Small intestine (tissue), 7 donors: Measurements from ENCODE around the gene ZSWIM3. TPM values are rescaled to one million over a fixed set of nuclear protein-coding genes. Genes with fewer than 3 reads are reported as not detected.
"Not testable (repeated sequence)": the region's sequence is repeated elsewhere in the genome, so short reads cannot be mapped to it uniquely, and the experiment has no call there.

Experiments
- DNase-seq, 2 donors: peaks; one replicate each; pipeline versions ENCODE4 v3.0.0 to v3.0.0-alpha.2; 2013
- FAIRE-seq: peaks from 2 replicates; lab custom pipeline; 2012; peaks lifted over from hg19 to GRCh38; lab: Jason Lieb, UNC
- H3K27ac ChIP-seq, 3 donors: one replicate each; pipeline ENCODE4 v1.5.1; 2013; ENCODE audit warnings: low read length in 2 of 3, mild to moderate bottlenecking in 2 of 3, control low read depth in 1 of 3, inconsistent platforms in 1 of 3, low read depth in 1 of 3, moderate library complexity in 1 of 3
- H3K27me3 ChIP-seq, 3 donors: one replicate each; pipeline ENCODE4 v1.6.1; 2013; ENCODE audit warnings: low read length in 3 of 3, inconsistent platforms in 1 of 3; ENCODE audit not compliant: control insufficient read depth in 3 of 3, insufficient read depth in 3 of 3
- H3K36me3 ChIP-seq, 3 donors: one replicate each; pipeline ENCODE4 v1.6.1; 2013; ENCODE audit warnings: low read length in 3 of 3, inconsistent platforms in 1 of 3, low read depth in 1 of 3, mild to moderate bottlenecking in 1 of 3, moderate library complexity in 1 of 3; ENCODE audit not compliant: control insufficient read depth in 3 of 3, insufficient read depth in 2 of 3
- H3K4me1 ChIP-seq, 3 donors: one replicate each; pipeline ENCODE4 v1.6.1; 2013; ENCODE audit warnings: low read length in 2 of 3, inconsistent platforms in 1 of 3, low read depth in 1 of 3, mild to moderate bottlenecking in 1 of 3, moderate library complexity in 1 of 3; ENCODE audit not compliant: control insufficient read depth in 3 of 3, insufficient read depth in 2 of 3
- H3K4me3 ChIP-seq, 3 donors: one replicate each; pipeline ENCODE4 v1.5.1; 2013; ENCODE audit warnings: low read length in 3 of 3, control low read depth in 1 of 3, inconsistent platforms in 1 of 3, low read depth in 1 of 3, mild to moderate bottlenecking in 1 of 3, moderate library complexity in 1 of 3
- H3K9me3 ChIP-seq, 2 donors: one replicate each; pipeline ENCODE4 v1.6.1; 2013; ENCODE audit warnings: low read depth in 1 of 2, low read length in 1 of 2; ENCODE audit not compliant: control insufficient read depth in 2 of 2, insufficient read depth in 1 of 2
- WGBS, 3 donors: extraction: QIAGEN DNeasy Blood & Tissue Kit; methylation state at CpG; one replicate each; pipeline ENCODE4 v1.1.7; 2013; 5-methylcytosine and 5-hydroxymethylcytosine counted together
- polyA plus RNA-seq, 4 donors: library from polyadenylated mRNA; stranded (reverse) in 3 of 4; unstranded in 1 of 4; fragments of 200-250 nt in 3 of 4; fragments of 120-200 nt in 1 of 4; gene quantifications; one replicate each; pipeline versions ENCODE4 v1.2.1 to v1.2.3, GENCODE V29; 2013
- donor health status: healthy with polysubstance abuse.
- donor health status: control.
- donor health status: control.
- donor health status: Bipolar disorder and iron deficiency.
- donor health status: healthy.

ZSWIM3 gene
- polyA plus RNA-seq, 4 donors, result 2.7 to 6.8 (median 4.1) TPM

DNA sequence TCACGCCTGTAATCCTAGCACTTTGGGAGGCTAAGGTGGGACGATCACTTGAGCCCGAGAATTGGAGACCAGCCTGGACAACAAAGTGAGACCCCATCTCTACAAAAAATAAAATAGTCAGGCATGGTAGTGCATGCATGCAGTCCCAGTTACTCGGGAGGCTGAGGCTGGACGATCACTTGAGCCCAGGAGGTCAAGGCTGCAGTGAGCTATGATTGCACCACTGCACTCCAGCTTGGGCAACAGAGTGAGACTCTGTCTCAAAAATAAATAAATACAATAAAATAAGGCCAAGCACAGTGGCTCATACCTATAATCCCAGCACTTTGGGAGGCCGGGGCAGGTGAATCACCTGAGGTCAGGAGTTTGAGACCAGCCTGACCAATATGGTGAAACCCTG is 43.9 kb downstream of the ZSWIM3 start:
- WGBS, 3 donors, result 87 to 98% (median 92%) methylated on average over 6 of the region's 6 CpGs

DNA sequence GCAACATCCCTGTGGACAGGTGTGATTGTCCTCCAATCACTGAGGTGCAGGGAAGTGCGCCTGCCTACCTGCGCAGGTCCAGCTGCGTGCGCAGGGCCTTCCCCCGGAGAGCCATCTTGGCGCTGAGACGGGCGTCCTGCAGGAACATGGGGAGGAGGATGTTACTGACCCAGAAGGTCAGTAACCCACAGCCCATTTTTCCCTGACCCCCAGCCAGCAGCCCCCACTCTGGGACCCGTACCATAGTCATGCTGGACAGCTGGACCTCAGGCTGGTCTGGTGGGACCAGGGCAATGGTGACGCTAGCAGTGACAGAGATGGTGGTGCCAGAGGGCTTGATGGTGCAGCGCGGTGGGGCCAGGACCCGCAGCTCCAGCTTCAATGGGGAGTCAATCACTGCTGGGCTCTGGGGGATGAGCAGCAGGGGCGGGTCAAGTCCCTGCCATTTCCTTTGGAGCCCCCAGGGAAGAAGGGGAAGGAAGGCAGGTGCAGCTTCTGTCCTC is 44.8 kb downstream of the ZSWIM3 start:
- Histone ChIP-seq H3K27ac (no peak overlapping the region), H3K4me3 (no peak overlapping the region), H3K4me1 (no peaks in the 10 kb centered on the region), H3K36me3 (peaks cover 3 to 54% (median 5%) of the 10 kb centered on the region in 3 donors), H3K9me3 (no peaks in the 10 kb centered on the region), H3K27me3 (no peaks in the 10 kb centered on the region)
- FAIRE-seq (no peak), DNase-seq (no peak)
- WGBS, 3 donors, result 87 to 90% (median 88%) methylated on average over 14 of the region's 14 CpGs

More for the DNA sequence above, 43.9 kb downstream of the ZSWIM3 start:
- H3K27ac ChIP-seq, DNase-seq, FAIRE-seq, H3K27me3 ChIP-seq, H3K4me3 ChIP-seq, H3K4me1 ChIP-seq, H3K9me3 ChIP-seq: not testable (repeated sequence)
- peaks cover 3 to 63% (median 10%) of the 10 kb centered on the region in 3 donors for H3K36me3 ChIP-seq

DNA sequence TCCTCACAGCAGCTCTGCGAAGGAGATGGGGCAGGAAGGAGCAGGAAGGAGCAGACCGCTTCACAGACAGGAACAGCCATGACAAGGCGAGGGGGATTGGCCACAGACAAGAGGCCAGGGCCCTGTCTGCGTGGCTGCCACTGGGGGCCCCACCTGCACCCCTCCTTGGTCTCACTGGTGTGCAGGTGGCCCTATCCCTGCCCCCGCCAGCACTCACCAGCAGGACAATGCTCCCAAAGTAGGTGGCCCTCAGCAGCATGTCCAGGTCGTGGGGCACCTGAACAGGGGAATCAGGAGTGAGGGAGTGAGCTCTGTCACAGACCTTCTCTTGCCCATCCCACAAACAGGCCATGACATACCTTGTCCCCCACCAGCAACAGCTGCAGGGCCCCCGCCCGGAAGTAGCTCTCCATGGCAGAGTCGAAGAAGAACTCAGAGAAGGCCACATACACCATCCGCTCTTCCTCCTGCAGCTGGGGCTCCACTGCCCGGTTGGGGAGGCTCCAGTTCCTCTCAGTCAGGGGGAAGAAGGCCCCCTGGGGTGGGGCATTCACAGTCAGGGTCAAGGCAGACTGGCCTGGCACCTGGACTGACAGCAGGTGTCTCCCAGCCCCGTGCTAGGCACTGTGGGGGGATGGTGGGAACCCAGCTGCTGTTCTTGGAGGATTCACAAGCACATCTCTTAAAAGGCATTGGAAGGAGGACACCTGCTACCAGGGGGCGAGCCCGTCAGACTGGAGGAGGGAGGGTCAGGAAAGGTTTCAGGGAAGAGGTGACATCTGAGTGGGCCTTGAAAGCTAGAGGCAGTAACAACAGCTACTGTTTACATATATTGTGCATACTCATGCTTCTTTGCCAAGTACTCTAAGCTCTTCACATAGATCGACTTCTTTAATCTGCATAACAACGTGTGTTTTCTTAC is 47.4 kb downstream of the ZSWIM3 start:
- Histone ChIP-seq H3K4me1 (no peaks in the 10 kb centered on the region), H3K36me3 (peaks cover 0 to 35% (median 5%) of the 10 kb centered on the region in 3 donors), H3K4me3 (no peak overlapping the region), H3K27ac (no peak overlapping the region), H3K27me3 (no peaks in the 10 kb centered on the region), H3K9me3 (no peaks in the 10 kb centered on the region)
- DNase-seq (no peak), FAIRE-seq (no peak)
- 71 to 77% (median 73%) methylated on average over 16 of the region's 16 CpGs for WGBS, 3 donors

DNA sequence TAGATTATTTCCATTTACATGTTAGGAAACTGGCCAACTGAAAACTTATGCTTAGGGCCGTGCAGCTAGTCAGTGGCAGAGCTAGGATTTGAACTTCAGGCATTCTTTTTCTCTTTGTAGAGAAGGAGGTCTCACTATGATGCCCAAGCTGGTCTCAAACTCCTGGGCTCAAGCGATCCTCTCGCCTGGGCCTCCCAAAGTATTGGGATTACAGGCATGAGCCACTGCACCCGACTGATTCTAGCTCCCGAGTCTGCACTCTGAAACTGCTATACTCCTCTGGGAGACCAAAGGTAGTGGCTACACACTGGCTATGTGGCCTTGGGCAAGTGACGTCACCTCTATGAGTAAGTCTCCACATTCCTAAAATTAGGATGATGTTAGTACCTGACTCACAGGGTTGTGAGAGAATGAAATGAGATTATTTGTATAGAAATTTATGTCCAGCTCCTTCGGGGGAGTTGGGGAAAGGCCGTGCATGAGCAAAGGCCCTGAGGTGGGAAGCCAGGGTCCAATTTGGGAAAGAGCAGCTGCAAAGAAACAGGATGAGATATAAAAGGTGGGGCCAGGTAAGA is 48.2 kb downstream of the ZSWIM3 start:
- FAIRE-seq, result no peak

DNA sequence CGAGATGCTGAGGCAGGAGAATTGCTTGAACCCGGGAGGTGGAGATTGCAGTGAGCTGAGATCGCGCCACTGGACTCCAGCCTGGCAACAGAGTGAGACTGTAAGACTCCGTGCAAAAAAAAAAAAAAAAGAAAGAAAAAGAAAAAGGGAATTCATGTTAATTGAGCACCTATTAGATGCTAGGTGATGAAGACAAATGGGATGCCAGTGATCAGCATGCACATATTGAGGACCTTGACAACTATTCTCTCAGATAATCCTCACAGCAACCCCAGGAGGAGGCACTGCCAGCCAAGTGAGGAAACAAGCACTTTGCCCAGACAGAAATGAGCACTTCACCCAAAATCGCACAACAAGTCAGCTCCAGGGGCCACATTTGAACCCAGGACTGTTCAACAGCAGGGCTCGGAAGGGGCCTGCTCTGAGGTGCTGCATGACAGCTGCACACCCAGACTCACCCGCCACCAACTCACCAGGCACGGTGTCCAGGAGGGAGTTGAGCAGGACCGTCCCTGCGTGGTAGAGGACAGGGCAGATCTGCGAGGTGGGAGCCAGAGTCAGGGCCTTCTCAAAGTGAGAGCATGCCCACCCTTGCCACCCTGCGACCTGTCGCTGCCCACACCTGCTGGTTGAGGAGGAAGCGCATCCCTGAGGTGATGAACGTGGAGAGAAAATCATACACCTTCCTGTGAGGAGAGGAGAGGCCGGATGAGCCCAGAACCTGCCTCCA is 50.0 kb downstream of the ZSWIM3 start:
- DNase-seq (no peak), FAIRE-seq (no peak)
- peaks cover 0 to 15% (median 4%) of the 10 kb centered on the region in 3 donors for H3K4me1 ChIP-seq
- H3K36me3 ChIP-seq, result peaks cover 0 to 23% (median 0%) of the 10 kb centered on the region in 3 donors
- no peaks in the 10 kb centered on the region for H3K9me3 ChIP-seq
- 88 to 95% (median 93%) methylated on average over 17 of the region's 17 CpGs for WGBS, 3 donors
- H3K27ac ChIP-seq, result no peak overlapping the region
- H3K27me3 ChIP-seq, result no peaks in the 10 kb centered on the region
- no peak overlapping the region for H3K4me3 ChIP-seq

More for the DNA sequence above, 48.2 kb downstream of the ZSWIM3 start:
- H3K36me3 ChIP-seq, result peaks cover 0 to 29% (median 5%) of the 10 kb centered on the region in 3 donors
- DNase-seq, result no peak
- no peak overlapping the region for H3K4me3 ChIP-seq
- H3K4me1 ChIP-seq, result no peaks in the 10 kb centered on the region
- H3K27me3 ChIP-seq, result no peaks in the 10 kb centered on the region
- H3K9me3 ChIP-seq, result no peaks in the 10 kb centered on the region
- WGBS, 3 donors, result 85 to 89% (median 87%) methylated on average over 8 of the region's 8 CpGs
- no peak overlapping the region for H3K27ac ChIP-seq

DNA sequence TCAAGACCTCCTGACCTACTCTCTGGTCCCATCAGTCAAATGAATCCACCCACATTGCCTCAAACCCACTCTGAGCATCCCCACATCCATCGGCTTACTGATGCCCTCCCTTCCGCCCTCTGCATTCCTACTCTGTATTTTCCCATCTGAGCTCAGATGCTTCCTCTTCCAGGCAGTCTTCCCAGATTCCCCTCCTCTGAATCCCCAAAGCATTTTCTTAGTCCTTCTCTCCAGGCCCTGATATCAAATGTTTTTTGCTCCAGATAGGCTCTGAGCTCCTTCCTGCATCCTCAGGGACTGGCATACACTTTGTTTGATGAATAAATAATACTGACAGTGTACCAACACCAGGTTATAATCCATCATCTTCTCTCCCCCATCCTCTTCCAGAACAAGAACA is 50.7 kb downstream of the ZSWIM3 start:
- no peak for FAIRE-seq
- 91 to 100% (median 97%) methylated on average over 2 of the region's 2 CpGs for WGBS, 3 donors
- no peak overlapping the region for H3K4me3 ChIP-seq
- no peak overlapping the region for H3K27ac ChIP-seq
- no peaks in the 10 kb centered on the region for H3K27me3 ChIP-seq
- H3K36me3 ChIP-seq, result peaks cover 0 to 22% (median 0%) of the 10 kb centered on the region in 3 donors
- H3K9me3 ChIP-seq, result no peaks in the 10 kb centered on the region
- peaks cover 0 to 19% (median 4%) of the 10 kb centered on the region in 3 donors for H3K4me1 ChIP-seq
- DNase-seq, result no peak

DNA sequence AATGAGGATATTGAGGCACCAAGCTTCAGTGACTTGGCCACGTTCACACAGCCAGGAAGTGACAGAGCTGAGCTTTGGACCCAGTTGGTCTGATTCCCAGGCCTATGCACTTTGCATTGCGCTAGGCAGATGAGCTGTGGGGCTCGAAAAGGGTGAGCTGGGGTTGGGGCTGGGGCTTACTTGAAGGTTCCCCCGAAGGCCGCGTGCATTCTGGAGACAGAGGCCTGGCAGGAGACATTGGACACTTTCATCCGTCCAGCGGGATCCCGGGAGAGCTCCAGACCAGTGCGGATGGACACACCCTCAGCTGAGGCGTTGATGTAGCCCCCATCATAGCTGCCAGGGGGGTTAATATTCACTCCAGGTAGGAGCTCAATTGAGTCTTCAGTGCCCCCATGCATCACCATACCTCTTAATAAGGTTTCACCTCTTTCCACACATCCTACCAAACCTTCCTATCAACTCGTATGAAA is 52.0 kb downstream of the ZSWIM3 start:
- H3K27ac ChIP-seq, result no peak overlapping the region
- H3K4me1 ChIP-seq, result peaks cover 0 to 23% (median 4%) of the 10 kb centered on the region in 3 donors
- no peak overlapping the region for H3K4me3 ChIP-seq
- FAIRE-seq, result no peak
- H3K9me3 ChIP-seq, result no peaks in the 10 kb centered on the region
- no peaks in the 10 kb centered on the region for H3K27me3 ChIP-seq
- H3K36me3 ChIP-seq, result peaks cover 0 to 22% (median 0%) of the 10 kb centered on the region in 3 donors
- DNase-seq, result peak in 1 of 2 donors; percentile 63
- 62 to 82% (median 67%) methylated on average over 12 of the region's 12 CpGs for WGBS, 3 donors
